ENCODE results near the gene HHATL. TPM values are rescaled to one million over a fixed set of nuclear protein-coding genes. Genes with fewer than 3 reads are reported as not detected.

The HHATL gene
- total and polyA plus RNA-seq, 2 donors (not counting 1 experiment from before 2014, with no cell fraction given), result not detected

- DNase-seq (ENCODE audit: low read depth in 2 of 2), result no peak
- TF ChIP-seq EZH2 (IDR thresholded peaks at IDR 0.05; ENCODE audit: low read length, missing control alignments), result no peak
- TF ChIP-seq, protein P1, sequence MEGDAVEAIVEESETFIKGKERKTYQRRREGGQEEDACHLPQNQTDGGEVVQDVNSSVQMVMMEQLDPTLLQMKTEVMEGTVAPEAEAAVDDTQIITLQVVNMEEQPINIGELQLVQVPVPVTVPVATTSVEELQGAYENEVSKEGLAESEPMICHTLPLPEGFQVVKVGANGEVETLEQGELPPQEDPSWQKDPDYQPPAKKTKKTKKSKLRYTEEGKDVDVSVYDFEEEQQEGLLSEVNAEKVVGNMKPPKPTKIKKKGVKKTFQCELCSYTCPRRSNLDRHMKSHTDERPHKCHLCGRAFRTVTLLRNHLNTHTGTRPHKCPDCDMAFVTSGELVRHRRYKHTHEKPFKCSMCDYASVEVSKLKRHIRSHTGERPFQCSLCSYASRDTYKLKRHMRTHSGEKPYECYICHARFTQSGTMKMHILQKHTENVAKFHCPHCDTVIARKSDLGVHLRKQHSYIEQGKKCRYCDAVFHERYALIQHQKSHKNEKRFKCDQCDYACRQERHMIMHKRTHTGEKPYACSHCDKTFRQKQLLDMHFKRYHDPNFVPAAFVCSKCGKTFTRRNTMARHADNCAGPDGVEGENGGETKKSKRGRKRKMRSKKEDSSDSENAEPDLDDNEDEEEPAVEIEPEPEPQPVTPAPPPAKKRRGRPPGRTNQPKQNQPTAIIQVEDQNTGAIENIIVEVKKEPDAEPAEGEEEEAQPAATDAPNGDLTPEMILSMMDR (conservative IDR thresholded peaks at IDR 0.05 in 1 of 2, IDR thresholded peaks at IDR 0.05 in 1 of 2; ENCODE audit: low read depth in 1 of 2, low read length in 2 of 2), result no peak
- Histone ChIP-seq H3K4me1 (ENCODE audit: control insufficient read depth, extremely low read depth, insufficient read depth, low read length) (no peaks in the 10 kb centered on the region), H3K79me2 (ENCODE audit: control insufficient read depth, insufficient read depth, low read length) (no peaks in the 10 kb centered on the region), H3K9me3 (ENCODE audit: control insufficient read depth, insufficient read depth, low read depth, low read length) (no peaks in the 10 kb centered on the region), H2AFZ (ENCODE audit: low read length) (no peak overlapping the region), H4K20me1 (ENCODE audit: control insufficient read depth, extremely low read depth, insufficient read depth, low read length) (no peaks in the 10 kb centered on the region), H3K9ac (ENCODE audit: insufficient read depth, low read length) (no peak overlapping the region), H3K4me3 (replicated peaks in 1 of 4; ENCODE audit: control extremely low read depth in 1 of 4, insufficient read depth in 1 of 4, low read depth in 3 of 4, low read length in 4 of 4) (no peak overlapping the region), H3K36me3 (ENCODE audit: control insufficient read depth, insufficient read depth, low read length) (no peaks in the 10 kb centered on the region), H3K27ac (ENCODE audit: insufficient read depth, low read length) (no peak overlapping the region), H3K4me2 (ENCODE audit: extremely low read depth, insufficient read depth, low read length) (no peak overlapping the region), H3K27me3 (ENCODE audit: control insufficient read depth, insufficient read depth, low read length) (peaks cover 7% of the 10 kb centered on the region)
Measured at GRCh38 chr3:42708611-42709151, 6.1 kb upstream of the HHATL start.

DNA sequence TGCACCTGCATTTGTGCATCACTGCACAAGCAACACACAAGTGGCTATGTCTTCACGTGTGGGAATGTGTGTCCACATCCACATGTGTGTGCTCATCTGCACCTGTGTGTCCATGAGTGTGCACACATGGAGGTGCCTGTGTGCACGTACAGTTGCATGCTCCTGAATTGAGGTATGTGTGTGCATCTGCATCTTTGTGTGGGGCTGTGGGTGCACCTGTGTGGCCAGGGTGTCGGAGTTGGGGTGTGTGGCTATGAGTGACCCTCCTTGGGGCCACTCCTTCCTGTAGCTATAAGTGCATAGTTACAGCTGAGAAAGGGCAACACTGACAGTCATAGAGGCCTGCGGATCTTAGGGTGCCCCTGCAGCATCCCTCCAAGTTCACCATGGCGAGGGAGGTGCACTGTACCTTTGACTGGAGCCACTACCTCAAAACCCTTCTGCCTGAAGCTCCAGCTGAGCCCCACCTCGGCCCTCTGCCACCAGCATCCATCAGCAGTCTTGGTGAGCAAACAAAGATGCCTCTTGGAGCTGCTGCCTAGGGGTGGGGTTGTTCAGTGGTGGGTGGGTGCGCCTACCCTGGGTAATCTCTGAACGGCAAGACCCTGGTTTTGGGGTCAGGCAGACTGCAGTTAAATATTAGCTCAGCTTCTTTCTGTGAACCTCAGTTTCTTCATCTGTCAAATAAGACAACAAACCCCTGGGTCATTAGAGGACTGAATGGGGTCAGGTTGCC is 5.2 kb upstream of the HHATL start:
- Histone ChIP-seq H3K4me1 (ENCODE audit: control insufficient read depth, extremely low read depth, insufficient read depth, low read length) (no peaks in the 10 kb centered on the region), H3K9me3 (ENCODE audit: control insufficient read depth, insufficient read depth, low read depth, low read length) (no peaks in the 10 kb centered on the region), H3K36me3 (ENCODE audit: control insufficient read depth, insufficient read depth, low read length) (no peaks in the 10 kb centered on the region), H3K9ac (ENCODE audit: insufficient read depth, low read length) (no peak overlapping the region), H2AFZ (ENCODE audit: low read length) (no peak overlapping the region), H3K4me3 (replicated peaks in 1 of 4; ENCODE audit: control extremely low read depth in 1 of 4, insufficient read depth in 1 of 4, low read depth in 3 of 4, low read length in 4 of 4) (no peak overlapping the region), H3K79me2 (ENCODE audit: control insufficient read depth, insufficient read depth, low read length) (no peaks in the 10 kb centered on the region), H3K27me3 (ENCODE audit: control insufficient read depth, insufficient read depth, low read length) (peaks cover 3% of the 10 kb centered on the region), H3K27ac (ENCODE audit: insufficient read depth, low read length) (no peak overlapping the region), H3K4me2 (ENCODE audit: extremely low read depth, insufficient read depth, low read length) (no peak overlapping the region), H4K20me1 (ENCODE audit: control insufficient read depth, extremely low read depth, insufficient read depth, low read length) (no peaks in the 10 kb centered on the region)
- TF ChIP-seq, protein P1 (conservative IDR thresholded peaks at IDR 0.05 in 1 of 2, IDR thresholded peaks at IDR 0.05 in 1 of 2; ENCODE audit: low read depth in 1 of 2, low read length in 2 of 2), result no peak
- no peak for TF ChIP-seq EZH2 (IDR thresholded peaks at IDR 0.05; ENCODE audit: low read length, missing control alignments)
- no peak for DNase-seq (ENCODE audit: low read depth in 2 of 2)

- Histone ChIP-seq H3K4me1 (ENCODE audit: control insufficient read depth, extremely low read depth, insufficient read depth, low read length) (no peaks in the 10 kb centered on the region), H2AFZ (ENCODE audit: low read length) (no peak overlapping the region), H3K4me2 (ENCODE audit: extremely low read depth, insufficient read depth, low read length) (no peak overlapping the region), H3K79me2 (ENCODE audit: control insufficient read depth, insufficient read depth, low read length) (no peaks in the 10 kb centered on the region), H3K36me3 (ENCODE audit: control insufficient read depth, insufficient read depth, low read length) (no peaks in the 10 kb centered on the region), H4K20me1 (ENCODE audit: control insufficient read depth, extremely low read depth, insufficient read depth, low read length) (no peaks in the 10 kb centered on the region), H3K4me3 (replicated peaks in 1 of 4; ENCODE audit: control extremely low read depth in 1 of 4, insufficient read depth in 1 of 4, low read depth in 3 of 4, low read length in 4 of 4) (no peak overlapping the region), H3K27ac (ENCODE audit: insufficient read depth, low read length) (no peak overlapping the region), H3K9me3 (ENCODE audit: control insufficient read depth, insufficient read depth, low read depth, low read length) (no peaks in the 10 kb centered on the region), H3K9ac (ENCODE audit: insufficient read depth, low read length) (no peak overlapping the region), H3K27me3 (ENCODE audit: control insufficient read depth, insufficient read depth, low read length) (peaks cover 3% of the 10 kb centered on the region)
- TF ChIP-seq, protein P1 (conservative IDR thresholded peaks at IDR 0.05 in 1 of 2, IDR thresholded peaks at IDR 0.05 in 1 of 2; ENCODE audit: low read depth in 1 of 2, low read length in 2 of 2), result no peak
- no peak for TF ChIP-seq EZH2 (IDR thresholded peaks at IDR 0.05; ENCODE audit: low read length, missing control alignments)
- DNase-seq (ENCODE audit: low read depth in 2 of 2), result no peak
Measured at GRCh38 chr3:42706721-42707619, 4.4 kb upstream of the HHATL start.

All from fibroblast of lung (primary cell).